Epithelial cell of esophagus (primary cell): ENCODE data around the gene YY1AP1.
A peak's percentile ranks its signal among the peaks of the same experiment; 100 is the strongest.
"Not testable (repeated sequence)": the region's sequence is repeated elsewhere in the genome, so short reads cannot be mapped to it uniquely, and the experiment has no call there.

Source experiments
- DNase-seq: peaks from one replicate; pipeline ENCODE4 v3.0.0; 2010; ENCODE audit warnings: low read depth
- H3K4me3 ChIP-seq: 2 replicates; pipeline ENCODE4 v1.5.1; 2011; ENCODE audit warnings: mild to moderate bottlenecking, low read length, control low read depth
- CTCF ChIP-seq: IDR thresholded peaks from 2 replicates; pipeline ENCODE4 v1.5.1; 2011; ENCODE audit warnings: low read depth, mild to moderate bottlenecking, low read length, control low read depth, inconsistent platforms; ENCODE audit not compliant: insufficient read depth; ENCODE audit errors: missing control alignments

The YY1AP1 gene

GRCh38 chr1:155691992-155692528, 3.5 kb upstream of the YY1AP1 start:
- H3K4me3 ChIP-seq = no peak overlapping the region
- DNase-seq = no peak
- no peak for TF ChIP-seq CTCF

- H3K4me3 ChIP-seq = peak within 1 kb of the TSS; percentile 78
- not testable (repeated sequence) for DNase-seq
These were observed 570 bp upstream of the YY1AP1 start, which contains the start of gene DAP3 for GRCh38 chr1:155689081-155689607. Gene DAP3 (plus strand): TSS chr1:155689091. CDS start chr1:155709780, 20,689 bp downstream.

GRCh38 chr1:155687705-155688323, 760 bp downstream of the YY1AP1 start:
- H3K4me3 ChIP-seq = peak overlapping the region; percentile 78
- peak; percentile 34 for DNase-seq

- TF ChIP-seq CTCF = no peak
- DNase-seq = no peak
- no peak overlapping the region for H3K4me3 ChIP-seq
These were observed 6.8 kb downstream of the YY1AP1 start for GRCh38 chr1:155681776-155682175.

GRCh38 chr1:155680531-155680930, 8.0 kb downstream of the YY1AP1 start:
- no peak overlapping the region for H3K4me3 ChIP-seq
- no peak for TF ChIP-seq CTCF
- DNase-seq = no peak

- H3K4me3 ChIP-seq, DNase-seq: not testable (repeated sequence)
These were observed 9.6 kb downstream of the YY1AP1 start for GRCh38 chr1:155678992-155679391.

GRCh38 chr1:155678027-155678426, 10.5 kb downstream of the YY1AP1 start:
- DNase-seq = peak; percentile 51
- no peak overlapping the region for H3K4me3 ChIP-seq
- no peak for TF ChIP-seq CTCF

GRCh38 chr1:155673003-155673402, 15.6 kb downstream of the YY1AP1 start:
- no peak for DNase-seq
- no peak overlapping the region for H3K4me3 ChIP-seq
- no peak for TF ChIP-seq CTCF
